ENCODE results near the gene ARFGEF3.

Gene ARFGEF3

GRCh38 chr6:138292482-138292881 lies 130.7 kb downstream of the ARFGEF3 start:
- TF ChIP-seq CTCF (IDR thresholded peaks at IDR 0.05; ENCODE audit: control insufficient read depth, insufficient read depth, low read depth, low read length, missing control alignments): no peak
- no peak overlapping the region for H3K4me3 ChIP-seq (ENCODE audit: control insufficient read depth, low read depth, low read length)
- no peak for DNase-seq (ENCODE audit: low read depth)

- no peak for TF ChIP-seq CTCF (IDR thresholded peaks at IDR 0.05; ENCODE audit: control insufficient read depth, insufficient read depth, low read depth, low read length, missing control alignments)
- peak; percentile 69 for DNase-seq (ENCODE audit: low read depth)
- H3K4me3 ChIP-seq (ENCODE audit: control insufficient read depth, low read depth, low read length): no peak overlapping the region
Measured at GRCh38 chr6:138293428-138294395, 132.0 kb downstream of the ARFGEF3 start.

GRCh38 chr6:138296381-138296780 lies 134.6 kb downstream of the ARFGEF3 start:
- no peak for DNase-seq (ENCODE audit: low read depth)
- TF ChIP-seq CTCF (IDR thresholded peaks at IDR 0.05; ENCODE audit: control insufficient read depth, insufficient read depth, low read depth, low read length, missing control alignments): no peak
- no peak overlapping the region for H3K4me3 ChIP-seq (ENCODE audit: control insufficient read depth, low read depth, low read length)

GRCh38 chr6:138296786-138297185 lies 135.0 kb downstream of the ARFGEF3 start:
- DNase-seq (ENCODE audit: low read depth): no peak
- H3K4me3 ChIP-seq (ENCODE audit: control insufficient read depth, low read depth, low read length): no peak overlapping the region
- no peak for TF ChIP-seq CTCF (IDR thresholded peaks at IDR 0.05; ENCODE audit: control insufficient read depth, insufficient read depth, low read depth, low read length, missing control alignments)

GRCh38 chr6:138297761-138298298 lies 136.1 kb downstream of the ARFGEF3 start:
- H3K4me3 ChIP-seq (ENCODE audit: control insufficient read depth, low read depth, low read length): no peak overlapping the region
- no peak for TF ChIP-seq CTCF (IDR thresholded peaks at IDR 0.05; ENCODE audit: control insufficient read depth, insufficient read depth, low read depth, low read length, missing control alignments)
- no peak for DNase-seq (ENCODE audit: low read depth)

GRCh38 chr6:138300469-138300868 lies 138.7 kb downstream of the ARFGEF3 start:
- TF ChIP-seq CTCF (IDR thresholded peaks at IDR 0.05; ENCODE audit: control insufficient read depth, insufficient read depth, low read depth, low read length, missing control alignments): no peak
- no peak for DNase-seq (ENCODE audit: low read depth)
- no peak overlapping the region for H3K4me3 ChIP-seq (ENCODE audit: control insufficient read depth, low read depth, low read length)
